ENCODE measurements around the gene ZBTB7C.

Gene ZBTB7C

GRCh38 chr18:48226401-48226800 is 182.8 kb downstream of the ZBTB7C start:
- H3K9ac ChIP-seq (ENCODE audit: low read depth, low read length), result no peak overlapping the region
- no peaks in the 10 kb centered on the region for H3K4me1 ChIP-seq (ENCODE audit: insufficient read depth, low read length)

GRCh38 chr18:48222118-48222517 is 187.1 kb downstream of the ZBTB7C start:
- Histone ChIP-seq H3K36me3 (ENCODE audit: insufficient read depth, low read length) (no peaks in the 10 kb centered on the region), H3K9ac (ENCODE audit: low read depth, low read length) (no peak overlapping the region), H3K9me3 (ENCODE audit: control insufficient read depth, insufficient read depth, low read length) (no peaks in the 10 kb centered on the region), H3K4me1 (ENCODE audit: insufficient read depth, low read length) (no peaks in the 10 kb centered on the region)

More at GRCh38 chr18:48226401-48226800, 182.8 kb downstream of the ZBTB7C start:
- H3K9me3 ChIP-seq (ENCODE audit: control insufficient read depth, insufficient read depth, low read length), result no peaks in the 10 kb centered on the region
- no peaks in the 10 kb centered on the region for H3K36me3 ChIP-seq (ENCODE audit: insufficient read depth, low read length)

- Histone ChIP-seq H3K9ac (ENCODE audit: low read depth, low read length) (no peak overlapping the region), H3K4me1 (ENCODE audit: insufficient read depth, low read length) (no peaks in the 10 kb centered on the region), H3K36me3 (ENCODE audit: insufficient read depth, low read length) (no peaks in the 10 kb centered on the region), H3K9me3 (ENCODE audit: control insufficient read depth, insufficient read depth, low read length) (no peaks in the 10 kb centered on the region)
Observed at GRCh38 chr18:48219810-48220499, 189.2 kb downstream of the ZBTB7C start.

- no peaks in the 10 kb centered on the region for H3K9me3 ChIP-seq (ENCODE audit: control insufficient read depth, insufficient read depth, low read length)
Observed at GRCh38 chr18:48219037-48219809, 190.0 kb downstream of the ZBTB7C start.

GRCh38 chr18:48218285-48219022 is 190.7 kb downstream of the ZBTB7C start:
- H3K9me3 ChIP-seq (ENCODE audit: control insufficient read depth, insufficient read depth, low read length), result no peaks in the 10 kb centered on the region
- no peaks in the 10 kb centered on the region for H3K4me1 ChIP-seq (ENCODE audit: insufficient read depth, low read length)
- no peak overlapping the region for H3K9ac ChIP-seq (ENCODE audit: low read depth, low read length)
- no peaks in the 10 kb centered on the region for H3K36me3 ChIP-seq (ENCODE audit: insufficient read depth, low read length)

More at GRCh38 chr18:48219037-48219809, 190.0 kb downstream of the ZBTB7C start:
- Histone ChIP-seq H3K36me3 (ENCODE audit: insufficient read depth, low read length) (no peaks in the 10 kb centered on the region), H3K9ac (ENCODE audit: low read depth, low read length) (no peak overlapping the region), H3K4me1 (ENCODE audit: insufficient read depth, low read length) (no peaks in the 10 kb centered on the region)

GRCh38 chr18:48217258-48218250 is 191.6 kb downstream of the ZBTB7C start:
- Histone ChIP-seq H3K9ac (ENCODE audit: low read depth, low read length) (no peak overlapping the region), H3K9me3 (ENCODE audit: control insufficient read depth, insufficient read depth, low read length) (no peaks in the 10 kb centered on the region), H3K4me1 (ENCODE audit: insufficient read depth, low read length) (no peaks in the 10 kb centered on the region), H3K36me3 (ENCODE audit: insufficient read depth, low read length) (no peaks in the 10 kb centered on the region)

- Histone ChIP-seq H3K4me1 (ENCODE audit: insufficient read depth, low read length) (no peaks in the 10 kb centered on the region), H3K36me3 (ENCODE audit: insufficient read depth, low read length) (no peaks in the 10 kb centered on the region), H3K9ac (ENCODE audit: low read depth, low read length) (no peak overlapping the region), H3K9me3 (ENCODE audit: control insufficient read depth, insufficient read depth, low read length) (no peaks in the 10 kb centered on the region)
Observed at GRCh38 chr18:48216639-48217257, 192.4 kb downstream of the ZBTB7C start.

GRCh38 chr18:48215876-48216638 is 193.1 kb downstream of the ZBTB7C start:
- no peak overlapping the region for H3K9ac ChIP-seq (ENCODE audit: low read depth, low read length)
- H3K9me3 ChIP-seq (ENCODE audit: control insufficient read depth, insufficient read depth, low read length), result no peaks in the 10 kb centered on the region
- no peaks in the 10 kb centered on the region for H3K36me3 ChIP-seq (ENCODE audit: insufficient read depth, low read length)
- no peaks in the 10 kb centered on the region for H3K4me1 ChIP-seq (ENCODE audit: insufficient read depth, low read length)

GRCh38 chr18:48213791-48214190 is 195.4 kb downstream of the ZBTB7C start:
- Histone ChIP-seq H3K9ac (ENCODE audit: low read depth, low read length) (no peak overlapping the region), H3K4me1 (ENCODE audit: insufficient read depth, low read length) (no peaks in the 10 kb centered on the region), H3K9me3 (ENCODE audit: control insufficient read depth, insufficient read depth, low read length) (no peaks in the 10 kb centered on the region), H3K36me3 (ENCODE audit: insufficient read depth, low read length) (no peaks in the 10 kb centered on the region)

GRCh38 chr18:48208432-48209140 is 200.6 kb downstream of the ZBTB7C start:
- Histone ChIP-seq H3K9me3 (ENCODE audit: control insufficient read depth, insufficient read depth, low read length) (no peaks in the 10 kb centered on the region), H3K9ac (ENCODE audit: low read depth, low read length) (no peak overlapping the region), H3K36me3 (ENCODE audit: insufficient read depth, low read length) (no peaks in the 10 kb centered on the region), H3K4me1 (ENCODE audit: insufficient read depth, low read length) (no peaks in the 10 kb centered on the region)

GRCh38 chr18:48207733-48208132 is 201.4 kb downstream of the ZBTB7C start:
- no peaks in the 10 kb centered on the region for H3K9me3 ChIP-seq (ENCODE audit: control insufficient read depth, insufficient read depth, low read length)
- H3K4me1 ChIP-seq (ENCODE audit: insufficient read depth, low read length), result no peaks in the 10 kb centered on the region
- H3K9ac ChIP-seq (ENCODE audit: low read depth, low read length), result no peak overlapping the region
- no peaks in the 10 kb centered on the region for H3K36me3 ChIP-seq (ENCODE audit: insufficient read depth, low read length)

- no peaks in the 10 kb centered on the region for H3K4me1 ChIP-seq (ENCODE audit: insufficient read depth, low read length)
- H3K36me3 ChIP-seq (ENCODE audit: insufficient read depth, low read length), result no peaks in the 10 kb centered on the region
- no peaks in the 10 kb centered on the region for H3K9me3 ChIP-seq (ENCODE audit: control insufficient read depth, insufficient read depth, low read length)
- H3K9ac ChIP-seq (ENCODE audit: low read depth, low read length), result no peak overlapping the region
Observed at GRCh38 chr18:48206887-48207286, 202.3 kb downstream of the ZBTB7C start.

All from ES-I3 (cell line).